GM19397 (cell line): ENCODE measurements around the gene DNM3.
A peak's percentile ranks its signal among the peaks of the same experiment; 100 is the strongest.

ENCODE experiments used
- ATAC-seq: cut with Tn5 transposase; IDR thresholded peaks from one replicate; pipeline ENCODE4 v1.9.1; 2021; ENCODE audit warnings: mild to moderate bottlenecking, moderate library complexity; ENCODE audit not compliant: unreplicated experiment

Gene DNM3

DNA sequence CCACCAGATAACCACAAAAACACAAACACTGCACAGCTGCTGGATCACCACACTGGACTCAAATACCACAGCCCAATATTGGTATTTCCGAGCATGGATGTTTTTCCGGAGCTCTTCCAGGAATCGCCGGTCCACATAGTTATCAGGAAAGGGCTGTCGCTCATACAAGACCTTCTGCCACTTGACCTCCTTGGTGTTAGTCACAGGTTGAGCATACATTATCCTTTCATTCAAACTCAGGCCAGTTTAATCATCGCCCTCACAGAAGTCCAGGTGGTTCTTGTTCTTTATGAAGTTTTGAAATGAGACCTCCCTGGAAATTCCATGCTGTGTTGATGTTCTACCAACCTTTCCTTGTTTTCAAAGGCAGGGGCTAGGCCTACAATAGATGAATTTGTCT, 601.1 kb downstream of the DNM3 start:
- no peak for ATAC-seq

DNA sequence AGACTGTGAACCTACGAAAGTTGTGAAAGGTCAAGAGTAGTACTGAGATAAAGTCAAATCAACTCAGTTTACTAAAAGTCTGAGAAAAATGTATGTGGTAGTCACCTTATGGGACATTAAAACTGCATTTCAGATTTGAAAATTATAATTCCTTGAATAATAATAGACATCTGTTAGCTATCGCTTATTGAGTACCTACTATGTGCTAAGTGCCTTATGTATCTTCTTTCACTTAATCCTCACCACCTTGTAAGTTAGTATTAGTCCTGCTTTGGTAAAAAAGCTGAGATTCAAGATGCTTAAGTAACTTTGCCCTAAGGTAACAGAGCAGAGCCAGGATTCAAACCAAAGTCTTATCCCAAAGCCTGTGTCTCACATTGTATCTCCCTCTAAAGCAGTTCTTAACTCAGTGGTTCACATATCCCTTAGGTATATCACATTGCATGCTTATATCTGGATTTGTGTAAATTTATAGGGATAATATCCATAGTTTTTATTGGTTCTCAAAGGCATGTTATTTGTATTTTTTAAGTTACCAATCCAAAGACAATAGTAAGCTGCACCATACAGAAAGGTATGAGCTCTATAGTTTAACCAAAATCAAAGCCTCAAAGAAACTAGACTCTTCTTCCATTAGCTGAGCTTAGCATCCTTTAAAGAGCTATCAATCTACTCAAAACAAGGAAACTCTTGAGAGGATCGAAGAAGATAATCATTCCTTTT, 601.7 kb downstream of the DNM3 start:
- no peak for ATAC-seq

- ATAC-seq: peak; percentile 100
Measured at GRCh38 chr1:172443666-172444453, 602.6 kb downstream of the DNM3 start, which contains the start of gene PIGC. Gene PIGC (minus strand): TSS chr1:172444069. CDS start chr1:172442622, 1,447 bp downstream.

- ATAC-seq: no peak
Measured at GRCh38 chr1:172446547-172446946, 605.2 kb downstream of the DNM3 start.

GRCh38 chr1:172447641-172448040, 606.3 kb downstream of the DNM3 start:
- ATAC-seq: no peak

- no peak for ATAC-seq
Measured at GRCh38 chr1:172448995-172449584, 607.8 kb downstream of the DNM3 start.

DNA sequence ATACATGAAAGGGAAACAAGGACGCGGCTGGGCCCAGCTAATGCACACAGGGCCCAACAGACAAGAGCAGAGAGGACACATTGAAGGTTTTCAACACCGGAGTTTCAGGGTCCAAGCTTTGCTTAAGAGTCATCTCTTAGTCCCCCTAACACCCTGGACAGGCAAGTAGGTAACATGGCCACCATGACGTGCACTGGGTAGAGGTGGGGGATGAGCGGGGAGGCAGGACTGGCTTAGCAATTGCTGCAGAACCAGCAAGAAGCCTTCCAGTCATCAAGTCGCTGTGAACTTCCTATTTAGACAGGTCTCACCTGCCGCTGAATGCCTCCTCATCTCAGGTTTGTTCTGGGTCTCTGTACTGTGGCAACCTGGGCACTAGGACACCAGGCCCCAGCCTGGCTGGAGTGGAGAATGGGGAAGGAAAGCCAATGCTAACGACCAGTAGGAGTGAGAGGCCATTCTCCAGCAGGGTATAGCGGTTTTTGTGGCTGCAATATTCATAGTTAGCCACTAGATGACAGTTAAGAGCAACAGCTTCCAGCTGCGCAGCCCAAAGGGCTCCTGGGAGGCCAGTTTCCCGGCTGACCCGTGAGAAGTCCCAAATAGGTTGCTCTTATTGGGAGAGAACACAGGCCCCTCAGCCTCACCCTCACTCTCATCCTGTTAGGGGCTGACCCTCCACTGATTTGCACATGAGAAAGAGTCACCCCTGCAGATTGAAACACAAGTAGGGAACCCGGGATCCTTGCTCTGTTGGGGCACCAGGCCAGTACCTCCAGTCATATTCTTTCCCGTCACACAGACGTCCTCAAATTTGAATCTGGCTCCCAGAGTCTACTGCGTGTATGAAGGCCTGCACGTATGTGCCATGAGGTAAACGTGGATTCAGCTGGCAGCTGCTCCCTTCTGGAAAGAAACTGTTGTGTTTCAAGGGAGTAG, 608.6 kb downstream of the DNM3 start:
- peak; percentile 80 for ATAC-seq

DNA sequence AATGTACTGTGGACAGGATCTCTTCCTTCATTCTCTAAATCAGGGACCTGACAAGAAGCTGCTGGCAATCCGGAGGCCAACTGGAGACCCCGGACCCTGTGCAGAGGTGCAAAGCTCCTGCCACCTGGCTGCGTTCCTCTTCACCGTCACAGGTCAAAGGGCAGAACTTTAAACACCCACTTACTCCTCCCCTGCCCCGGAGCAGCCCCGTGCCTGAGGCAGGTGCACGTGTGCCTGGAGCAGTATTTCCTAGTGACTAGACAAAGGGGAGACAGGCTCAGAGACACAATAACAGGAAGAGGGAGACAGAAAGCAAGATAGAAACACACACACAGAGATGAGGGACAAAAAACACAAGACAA, 609.2 kb downstream of the DNM3 start:
- no peak for ATAC-seq

GRCh38 chr1:172451002-172451443, 609.7 kb downstream of the DNM3 start:
- ATAC-seq: no peak

DNA sequence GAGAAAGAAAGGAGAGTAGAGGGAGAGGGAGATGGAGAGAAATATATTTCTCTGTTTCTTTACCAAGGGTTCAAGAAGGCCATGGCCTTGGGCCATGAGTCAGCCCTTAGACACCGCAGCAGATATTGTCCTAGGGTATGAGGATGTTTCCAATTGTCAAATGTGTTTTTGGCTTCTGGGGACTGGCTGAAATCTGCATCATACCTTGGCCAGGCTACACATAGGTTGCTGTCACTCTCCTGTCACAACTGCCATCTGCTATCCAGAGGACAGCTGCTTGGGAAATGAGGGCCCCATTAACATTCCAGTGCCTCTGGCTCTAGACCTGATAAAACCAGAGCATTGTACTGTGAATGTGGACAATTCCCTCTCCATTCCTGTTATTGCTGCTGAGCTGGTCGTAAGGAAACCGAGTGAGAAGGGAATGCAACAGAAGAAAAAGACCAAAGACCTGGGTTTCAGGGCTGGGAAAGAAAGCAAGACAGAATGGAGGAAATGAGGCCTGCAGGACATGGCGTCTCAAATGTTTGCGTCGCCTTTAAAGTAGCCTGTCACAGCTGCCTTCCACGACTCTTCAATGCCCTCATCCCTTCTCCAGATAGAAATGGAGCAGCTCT, 611.3 kb downstream of the DNM3 start:
- ATAC-seq: no peak

DNA sequence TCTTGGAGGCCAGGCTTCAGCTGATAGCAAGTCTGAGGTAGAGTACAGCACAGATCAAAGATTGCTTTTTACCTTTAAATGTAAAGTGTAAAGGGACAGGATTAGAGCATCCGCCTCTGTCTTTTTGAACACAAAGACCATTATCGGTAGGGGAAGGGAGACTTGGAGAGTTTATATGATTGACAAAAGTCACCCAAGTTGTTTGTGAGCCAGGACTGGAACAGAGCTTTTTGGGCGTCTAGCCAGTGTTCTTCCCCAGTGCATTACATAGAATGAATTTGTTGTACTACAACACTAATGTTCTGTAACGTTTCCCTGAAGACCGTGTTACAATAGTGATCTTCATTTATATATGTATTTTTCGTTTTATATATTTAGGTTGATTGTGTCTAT, 611.9 kb downstream of the DNM3 start:
- ATAC-seq: no peak

- no peak for ATAC-seq
Measured at GRCh38 chr1:172453607-172454006, 612.3 kb downstream of the DNM3 start.

- ATAC-seq: no peak
Measured at GRCh38 chr1:172455451-172455850, 614.2 kb downstream of the DNM3 start.

DNA sequence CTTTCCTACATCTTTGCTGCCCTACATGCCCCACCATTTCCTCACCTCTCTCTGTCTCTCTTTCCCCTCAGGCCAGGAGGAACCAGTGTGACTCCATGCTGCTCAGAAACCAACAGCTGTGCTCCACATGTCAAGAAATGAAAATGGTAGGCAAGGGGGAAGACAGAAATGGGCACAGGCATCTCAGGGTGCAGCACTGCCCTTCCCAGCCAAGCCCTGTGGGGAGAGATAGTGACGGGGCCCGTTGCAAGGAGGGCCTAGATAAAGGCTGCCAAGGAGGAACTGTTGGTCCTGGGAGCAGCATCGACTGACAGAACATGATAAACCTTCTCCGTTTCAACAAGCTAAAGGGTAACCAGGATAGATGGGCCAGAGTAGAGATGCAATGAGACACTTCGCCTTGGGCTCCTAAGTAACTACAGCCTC, 615.1 kb downstream of the DNM3 start:
- no peak for ATAC-seq

DNA sequence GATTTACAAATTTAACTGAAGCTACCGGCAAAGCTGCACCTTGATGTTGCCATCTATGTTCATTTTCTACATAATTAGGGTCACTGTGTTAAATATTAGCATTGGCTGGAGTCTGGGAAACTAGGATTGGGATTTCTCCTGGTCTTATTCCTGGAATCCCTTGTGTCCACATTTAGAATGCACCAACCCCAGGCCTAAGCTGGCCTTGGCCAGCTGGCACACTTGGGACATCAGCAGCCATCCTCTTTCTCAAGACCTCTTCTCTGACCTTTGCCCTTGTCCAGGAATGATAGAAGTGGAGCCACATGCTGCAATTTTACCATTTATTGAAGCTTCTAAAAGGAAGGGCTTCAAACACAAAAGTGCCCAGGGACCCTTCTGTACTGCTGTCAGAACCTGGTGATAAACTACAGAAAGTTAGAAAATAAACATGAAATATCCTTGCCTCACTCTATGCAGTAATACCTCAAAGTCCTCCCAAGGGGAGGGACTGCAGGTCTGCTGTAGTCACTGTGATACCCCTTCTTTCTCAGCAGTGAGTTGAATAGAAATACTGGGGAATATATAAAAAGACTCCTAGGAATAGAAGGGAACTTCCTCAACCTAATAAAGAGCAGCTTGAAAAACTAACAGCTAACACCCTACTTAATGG, 616.3 kb downstream of the DNM3 start:
- no peak for ATAC-seq

- ATAC-seq: no peak
Measured at GRCh38 chr1:172460177-172460576, 618.9 kb downstream of the DNM3 start.

- ATAC-seq: no peak
Measured at GRCh38 chr1:172460887-172461315, 619.6 kb downstream of the DNM3 start.
